HUDEP-2 (cell line): Measurements from ENCODE around the gene CHCT1.

Experiments used
- DNase-seq, 76 experiments: peaks; one replicate each; lab custom pipeline; 2025; ENCODE audit not compliant: unreplicated experiment in 76 of 76; lab: John Stamatoyannopoulos, UW

The CHCT1 gene

DNA sequence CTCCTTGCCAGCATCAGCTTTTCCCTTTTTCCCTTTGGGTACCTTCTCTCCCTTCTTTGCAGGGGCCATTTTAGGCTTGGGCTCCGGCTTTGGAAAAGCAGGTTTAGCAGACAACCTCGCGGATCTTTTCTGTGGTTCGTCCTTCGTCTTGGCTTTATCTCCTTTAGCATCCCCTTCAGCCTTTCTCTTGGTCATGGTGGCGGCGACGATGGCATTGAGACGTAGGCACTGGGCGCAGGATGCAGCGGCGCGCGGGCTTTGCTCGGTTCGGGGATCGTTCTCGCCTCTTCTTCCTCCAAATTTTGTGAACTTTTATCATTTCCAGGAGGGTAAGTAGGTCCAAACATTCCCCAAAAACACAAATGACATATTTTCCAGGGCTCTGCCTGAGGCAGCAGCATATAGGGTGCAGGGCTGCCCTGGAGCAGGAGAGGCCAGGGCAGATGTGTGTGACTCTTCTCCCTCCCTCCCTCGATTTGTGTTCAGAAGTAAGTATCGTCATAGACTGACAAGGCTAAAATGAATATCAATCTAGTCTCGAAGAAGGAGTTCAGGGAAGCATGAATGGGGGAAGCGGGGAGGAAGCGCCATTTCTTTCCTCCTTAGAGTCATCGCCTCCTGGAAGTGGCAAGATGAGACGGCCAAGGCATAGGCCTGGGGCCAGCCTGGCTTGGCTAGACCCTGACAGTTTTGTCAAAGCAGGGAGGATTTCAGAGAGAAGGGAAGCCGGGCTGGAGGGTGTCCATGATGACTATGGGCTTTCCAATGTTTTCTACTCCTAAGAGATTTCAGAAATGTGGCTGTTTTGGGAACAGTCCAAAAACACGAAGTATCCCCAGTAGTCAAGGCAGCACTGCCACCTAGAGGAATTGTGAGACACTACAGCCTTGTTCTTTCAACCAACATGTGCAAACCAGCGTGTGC lies 13.2 kb downstream of the CHCT1 start:
- peak in 58 of 76 experiments; percentile 2 to 80 (median 45) for DNase-seq

- no peak for DNase-seq
These were observed 14.4 kb downstream of the CHCT1 start for GRCh38 chr17:60436676-60437075.

DNA sequence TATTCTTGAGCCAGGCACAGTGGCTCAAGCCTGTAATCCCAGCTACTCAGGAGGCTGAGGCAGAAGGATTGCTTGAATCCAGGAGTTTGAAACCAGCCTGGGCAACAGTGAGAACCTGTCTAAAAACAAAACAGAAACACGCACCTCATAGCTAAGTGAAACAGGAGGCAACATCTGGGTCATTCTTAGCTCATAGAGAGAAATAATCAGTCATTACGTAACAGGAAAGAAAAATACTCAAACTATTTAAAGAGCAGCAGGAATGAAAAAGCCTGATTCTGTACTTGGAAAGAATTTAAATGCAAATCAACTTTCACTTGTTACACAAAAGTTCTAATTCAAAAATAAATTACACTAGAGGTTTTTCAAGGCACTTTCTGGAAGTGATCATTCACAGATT lies 17.2 kb downstream of the CHCT1 start:
- DNase-seq, result no peak

DNA sequence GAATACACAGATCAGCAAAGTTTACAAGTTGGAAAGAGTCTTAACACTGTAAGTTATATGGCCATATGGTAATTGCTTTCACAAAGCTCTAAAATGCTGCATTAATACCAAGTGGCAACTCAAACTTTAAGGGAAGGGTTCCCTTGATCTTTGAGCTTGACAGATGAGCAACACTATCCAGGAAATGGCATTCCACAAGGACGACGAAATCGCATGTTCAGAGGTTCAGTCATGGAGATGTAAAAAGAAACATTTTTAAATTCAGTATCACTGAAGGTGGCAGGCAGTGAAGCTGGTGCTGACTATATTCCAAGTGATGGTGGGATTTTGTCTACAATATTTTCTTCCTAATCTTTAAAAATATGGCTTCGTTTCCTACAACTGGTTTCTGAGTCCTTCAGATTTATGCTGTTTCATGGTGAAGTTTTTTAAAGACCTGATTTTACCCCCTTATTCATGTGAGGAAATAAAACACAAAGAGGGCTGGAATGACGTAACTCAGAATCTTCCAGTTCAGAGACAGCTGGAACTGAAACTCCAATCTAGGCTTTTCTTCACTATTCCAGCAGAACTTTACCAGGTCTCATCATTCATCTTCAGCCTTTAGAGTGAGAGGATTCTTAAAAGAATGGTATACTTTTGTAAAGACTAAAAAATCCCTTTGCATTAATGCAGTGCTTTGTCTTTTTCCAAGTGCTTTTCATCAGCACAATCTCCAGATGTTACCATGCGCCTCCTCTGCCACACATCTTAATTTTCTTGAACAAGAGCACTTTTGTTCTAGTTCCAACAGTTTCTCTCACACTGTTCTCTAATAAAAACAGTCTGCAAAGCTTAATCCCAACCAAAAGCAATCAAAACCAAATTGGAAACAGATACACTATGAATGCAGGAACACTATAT lies 20.2 kb downstream of the CHCT1 start:
- no peak for DNase-seq

DNA sequence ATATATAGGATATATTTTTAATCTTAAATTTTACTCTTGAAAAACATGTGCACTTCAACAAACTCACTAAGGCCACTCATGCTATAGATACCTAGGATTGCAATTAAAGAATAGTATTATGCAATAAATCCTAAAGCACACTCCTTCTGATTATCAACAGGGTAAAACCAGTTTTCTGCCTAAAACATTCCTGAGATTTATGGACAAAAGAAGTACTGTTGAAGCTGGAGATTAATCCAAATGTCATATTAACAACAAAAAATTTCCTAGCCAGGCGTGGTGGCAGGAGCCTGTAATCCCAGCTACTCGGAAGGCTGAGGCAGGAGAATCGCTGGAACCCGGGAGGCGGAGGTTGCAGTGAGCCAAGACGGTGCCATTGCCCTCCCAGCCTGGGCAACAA lies 21.4 kb downstream of the CHCT1 start:
- no peak for DNase-seq

DNA sequence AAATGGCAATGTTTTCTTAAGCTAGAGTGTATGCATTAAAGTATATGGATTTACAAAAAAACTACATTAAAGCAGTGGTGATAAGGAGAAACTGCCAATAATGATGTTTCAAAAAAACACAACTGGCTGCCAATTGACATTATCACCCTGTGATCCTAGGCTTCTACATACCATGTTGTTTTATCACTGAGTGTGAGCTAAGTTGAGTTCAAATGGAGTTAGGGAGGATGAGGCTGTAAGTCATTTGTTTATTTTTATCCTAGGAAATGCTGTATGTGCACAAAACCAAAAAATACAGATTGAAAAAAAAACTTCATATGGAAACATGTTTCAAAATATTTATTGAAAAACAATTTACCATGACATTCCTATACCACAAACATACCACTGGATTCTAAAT lies 22.9 kb downstream of the CHCT1 start:
- no peak for DNase-seq

DNA sequence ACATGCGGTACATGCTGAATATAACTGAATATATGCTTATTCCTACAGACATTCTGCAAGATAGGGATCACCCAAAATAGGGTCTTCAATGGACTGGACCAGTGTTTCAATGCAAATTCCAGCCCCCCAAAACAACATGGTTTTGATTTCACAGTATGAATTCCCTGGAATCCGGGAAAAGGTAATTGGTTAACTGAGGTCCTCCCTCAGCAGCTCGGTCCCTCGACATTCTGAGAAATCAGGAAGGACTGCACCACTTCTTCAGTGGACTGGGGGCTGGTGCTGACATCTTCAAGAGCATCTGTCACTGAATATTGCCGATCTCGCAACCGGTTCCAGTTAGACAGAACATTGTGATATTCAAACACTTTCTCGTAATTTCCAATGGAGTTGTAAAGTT lies 25.1 kb downstream of the CHCT1 start:
- DNase-seq, result no peak

GRCh38 chr17:60451071-60451470 lies 28.8 kb downstream of the CHCT1 start:
- no peak for DNase-seq

GRCh38 chr17:60451965-60452364 lies 29.7 kb downstream of the CHCT1 start:
- no peak for DNase-seq

DNA sequence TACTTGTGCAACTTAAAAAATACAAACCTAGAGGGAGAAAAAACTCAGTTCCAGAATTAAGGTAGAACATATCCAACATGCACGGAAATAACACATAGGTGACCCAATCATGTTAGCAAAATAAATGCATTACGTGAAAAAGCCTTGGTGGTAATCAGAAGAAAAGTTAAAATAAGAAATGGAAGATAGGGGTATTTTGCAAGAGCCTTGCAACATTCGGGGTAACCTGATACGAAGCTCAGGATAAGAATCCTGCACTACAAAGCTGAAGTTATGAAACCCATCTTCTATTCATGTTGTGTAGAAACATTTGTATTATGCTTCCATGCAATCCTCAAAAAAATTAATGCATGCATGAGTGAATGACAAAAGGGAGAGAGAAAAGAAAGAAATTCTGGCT lies 33.1 kb downstream of the CHCT1 start:
- no peak for DNase-seq

GRCh38 chr17:60457148-60457547 lies 34.9 kb downstream of the CHCT1 start:
- no peak for DNase-seq

- no peak for DNase-seq
These were observed 39.3 kb downstream of the CHCT1 start for GRCh38 chr17:60461584-60461983.

GRCh38 chr17:60463157-60463835 lies 41.0 kb downstream of the CHCT1 start:
- DNase-seq, result no peak

DNA sequence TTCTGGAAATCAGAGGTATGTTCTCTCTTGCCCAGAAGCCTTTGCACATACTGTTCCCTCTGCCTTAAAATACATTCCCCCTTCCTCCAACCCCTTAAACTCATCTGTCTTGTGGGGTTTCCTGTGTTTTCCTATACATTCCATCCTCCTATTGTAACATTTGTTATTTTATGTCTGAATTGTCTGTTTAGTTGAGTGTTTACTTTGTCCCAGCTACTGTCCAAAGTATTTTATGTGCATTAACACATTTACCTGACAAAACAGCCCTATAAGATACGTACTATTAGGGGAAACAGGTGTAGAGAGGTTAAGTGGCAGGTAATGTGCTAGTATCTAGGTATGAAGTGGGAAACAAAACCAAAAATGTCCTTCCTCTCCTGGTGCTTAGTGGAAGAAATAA lies 42.1 kb downstream of the CHCT1 start:
- DNase-seq, result no peak

- DNase-seq, result no peak
These were observed 46.1 kb downstream of the CHCT1 start for GRCh38 chr17:60468371-60468770.

DNA sequence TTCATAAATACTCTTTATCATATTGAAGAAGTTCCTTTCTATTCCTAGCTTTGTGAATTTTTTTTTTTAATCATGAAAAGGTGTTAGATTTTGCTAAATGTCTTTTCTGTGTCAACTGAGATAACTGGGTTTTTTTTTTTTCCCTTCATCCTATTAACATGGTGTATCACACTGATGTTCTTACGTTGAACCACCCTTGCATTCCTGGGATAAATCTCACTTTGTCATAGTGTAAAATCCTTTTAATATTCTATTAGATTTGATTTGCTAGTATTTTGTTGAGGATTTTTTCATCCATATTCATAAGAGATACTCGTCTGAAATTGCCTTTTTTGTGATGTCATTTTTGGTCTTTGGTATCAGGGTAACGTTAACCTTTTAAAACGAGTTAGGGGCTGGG lies 49.2 kb downstream of the CHCT1 start:
- DNase-seq, result no peak

GRCh38 chr17:60472449-60472848 lies 50.2 kb downstream of the CHCT1 start:
- DNase-seq, result no peak

- no peak for DNase-seq
These were observed 51.5 kb downstream of the CHCT1 start for GRCh38 chr17:60473788-60474187.
